Measurements from ENCODE around the gene TNP2. TPM values are rescaled to one million over a fixed set of nuclear protein-coding genes. Genes with fewer than 3 reads are reported as not detected.
"Not testable (repeated sequence)": the region's sequence is repeated elsewhere in the genome, so short reads cannot be mapped to it uniquely, and the experiment has no call there.

The TNP2 gene
- total RNA-seq, 1 experiment from 2014 or later: not detected

GRCh38 chr16:11224894-11225676 is 44.0 kb downstream of the TNP2 start:
- ChIA-PET CTCF (no interaction called here), POLR2A (interaction anchor here (0.6 kb wide), 1 partner anchor 30 kb away, joined by 3 read pairs; no protein-coding TSS in a partner anchor)
- Histone ChIP-seq H3K9me3 (ENCODE audit: control insufficient read depth, insufficient read depth, low read depth, low read length) (no peaks in the 10 kb centered on the region), H3K4me3 (ENCODE audit: low read depth in 2 of 2, low read length in 2 of 2) (no peak overlapping the region), H3K27ac (ENCODE audit: low read length) (no peak overlapping the region), H3K36me3 (ENCODE audit: control insufficient read depth, insufficient read depth, low read length) (no peaks in the 10 kb centered on the region), H3K27me3 (ENCODE audit: control insufficient read depth, insufficient read depth, low read length) (no peaks in the 10 kb centered on the region), H3K4me1 (ENCODE audit: control insufficient read depth, insufficient read depth, low read length) (no peaks in the 10 kb centered on the region)
- intact Hi-C loops (cut with micrococcal nuclease; ENCODE audit: unreplicated experiment): no loop called here
- DNase-seq (ENCODE audit: low read depth, low spot score): no peak
- no peak for TF ChIP-seq CTCF (IDR thresholded peaks at IDR 0.05)
- TF ChIP-seq POLR2AphosphoS5 (IDR thresholded peaks at IDR 0.05; ENCODE audit: low read depth, low read length): no peak
- TF ChIP-seq TCF7L2 (IDR thresholded peaks at IDR 0.05; ENCODE audit: low read depth, low read length): no peak
- TF ChIP-seq REST (IDR thresholded peaks at IDR 0.05; ENCODE audit: insufficient read depth in 1 of 2, low read depth in 2 of 2, low read length in 1 of 2): no peak
- no peak for TF ChIP-seq SIN3A (IDR thresholded peaks at IDR 0.05; ENCODE audit: borderline replicate concordance, insufficient read depth, low read depth, low read length)
- in situ Hi-C loops (cut with HindIII; ENCODE audit: low pct_unique_long_range_greater_than_20kb, low sequenced_read_pairs): no loop called here
- BruUV-seq (replicated peaks): no TSS peak
- peak; percentile 15; the same call in 1 of the 2 replicates for ATAC-seq

- Histone ChIP-seq H3K27me3 (ENCODE audit: control insufficient read depth, insufficient read depth, low read length) (no peaks in the 10 kb centered on the region), H3K4me3 (ENCODE audit: low read depth in 2 of 2, low read length in 2 of 2) (no peak overlapping the region), H3K4me1 (ENCODE audit: control insufficient read depth, insufficient read depth, low read length) (no peaks in the 10 kb centered on the region), H3K9me3 (ENCODE audit: control insufficient read depth, insufficient read depth, low read depth, low read length) (no peaks in the 10 kb centered on the region), H3K36me3 (ENCODE audit: control insufficient read depth, insufficient read depth, low read length) (no peaks in the 10 kb centered on the region), H3K27ac (ENCODE audit: low read length) (no peak overlapping the region)
- no peak for DNase-seq (ENCODE audit: low read depth, low spot score)
- in situ Hi-C loops (cut with HindIII; ENCODE audit: low pct_unique_long_range_greater_than_20kb, low sequenced_read_pairs): no loop called here
- intact Hi-C loops (cut with micrococcal nuclease; ENCODE audit: unreplicated experiment): no loop called here
- ChIA-PET POLR2A (interaction anchor here (0.6 to 0.7 kb wide), 2 partner anchors 30 to 244 kb away, joined by 3 to 4 read pairs; no protein-coding TSS in a partner anchor), CTCF (interaction anchor here (0.7 kb wide), 1 partner anchor 235 kb away, joined by 3 read pairs; no protein-coding TSS in a partner anchor)
- peak; percentile 82 for ATAC-seq
- TF ChIP-seq REST (IDR thresholded peaks at IDR 0.05; ENCODE audit: insufficient read depth in 1 of 2, low read depth in 2 of 2, low read length in 1 of 2) (no peak), TCF7L2 (IDR thresholded peaks at IDR 0.05; ENCODE audit: low read depth, low read length) (no peak), CTCF (IDR thresholded peaks at IDR 0.05) (no peak), POLR2AphosphoS5 (IDR thresholded peaks at IDR 0.05; ENCODE audit: low read depth, low read length) (no peak), SIN3A (IDR thresholded peaks at IDR 0.05; ENCODE audit: borderline replicate concordance, insufficient read depth, low read depth, low read length) (no peak)
- BruUV-seq (replicated peaks): no TSS peak
These were observed 44.8 kb downstream of the TNP2 start for GRCh38 chr16:11224096-11224893.

- H3K9me3 ChIP-seq (ENCODE audit: control insufficient read depth, insufficient read depth, low read depth, low read length); POLR2A ChIA-PET; ATAC-seq; DNase-seq (ENCODE audit: low read depth, low spot score); H3K4me3 ChIP-seq (ENCODE audit: low read depth in 2 of 2, low read length in 2 of 2); BruUV-seq (replicated peaks); H3K4me1 ChIP-seq (ENCODE audit: control insufficient read depth, insufficient read depth, low read length); H3K27ac ChIP-seq (ENCODE audit: low read length); H3K27me3 ChIP-seq (ENCODE audit: control insufficient read depth, insufficient read depth, low read length); H3K36me3 ChIP-seq (ENCODE audit: control insufficient read depth, insufficient read depth, low read length); intact Hi-C loops (cut with micrococcal nuclease; ENCODE audit: unreplicated experiment); in situ Hi-C loops (cut with HindIII; ENCODE audit: low pct_unique_long_range_greater_than_20kb, low sequenced_read_pairs): not testable (repeated sequence)
- CTCF ChIA-PET: interaction anchor here (0.5 kb wide), 1 partner anchor 316 kb away, joined by 4 read pairs; no protein-coding TSS in a partner anchor
These were observed 48.6 kb downstream of the TNP2 start for GRCh38 chr16:11220507-11220906.

Measured in Panc1 (cell line).